ENCODE data around the gene SYAP1. TPM values are rescaled to one million over a fixed set of nuclear protein-coding genes. Genes with fewer than 3 reads are reported as not detected.

Gene SYAP1
- polyA plus RNA-seq, 1 donor from 2014 or later: 14.4 TPM

DNA sequence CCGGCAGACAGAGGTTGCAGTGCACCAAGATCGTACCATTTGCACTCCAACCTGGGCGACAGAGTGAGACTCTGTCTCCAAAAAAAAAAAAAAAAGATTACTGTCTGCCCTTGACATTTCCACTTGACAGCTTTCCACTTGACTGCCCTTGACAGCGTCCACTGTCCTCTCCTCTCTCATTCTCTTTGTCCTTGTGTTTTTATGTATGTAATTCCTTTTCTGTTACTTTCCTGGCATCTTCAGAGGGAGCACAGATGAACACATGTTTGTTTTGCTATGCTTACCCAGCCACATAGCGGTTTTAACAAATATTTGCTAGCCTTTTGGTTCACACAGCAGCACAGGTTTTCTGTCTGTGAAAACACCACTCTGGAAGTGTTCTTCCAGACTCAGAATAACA, 26.2 kb downstream of the SYAP1 start:
- H3K9me3 ChIP-seq (ENCODE audit: low read length): no peaks in the 10 kb centered on the region
- no peak overlapping the region for H3K4me3 ChIP-seq (ENCODE audit: low read length)
- no peaks in the 10 kb centered on the region for H4K20me1 ChIP-seq (ENCODE audit: insufficient read depth)
- H3F3A ChIP-seq (ENCODE audit: insufficient read depth, low read length, poor library complexity, severe bottlenecking): no peaks in the 10 kb centered on the region
- H3K4me2 ChIP-seq (ENCODE audit: low read length): no peak overlapping the region
- no peaks in the 10 kb centered on the region for H3K27me3 ChIP-seq (ENCODE audit: insufficient read depth, low read depth, low read length)
- no peak for TF ChIP-seq MXI1 (conservative IDR thresholded peaks at IDR 0.05; ENCODE audit: poor library complexity, severe bottlenecking)
- no peak for TF ChIP-seq EP300 (conservative IDR thresholded peaks at IDR 0.05; ENCODE audit: poor library complexity, severe bottlenecking)
- TF ChIP-seq, protein P1, sequence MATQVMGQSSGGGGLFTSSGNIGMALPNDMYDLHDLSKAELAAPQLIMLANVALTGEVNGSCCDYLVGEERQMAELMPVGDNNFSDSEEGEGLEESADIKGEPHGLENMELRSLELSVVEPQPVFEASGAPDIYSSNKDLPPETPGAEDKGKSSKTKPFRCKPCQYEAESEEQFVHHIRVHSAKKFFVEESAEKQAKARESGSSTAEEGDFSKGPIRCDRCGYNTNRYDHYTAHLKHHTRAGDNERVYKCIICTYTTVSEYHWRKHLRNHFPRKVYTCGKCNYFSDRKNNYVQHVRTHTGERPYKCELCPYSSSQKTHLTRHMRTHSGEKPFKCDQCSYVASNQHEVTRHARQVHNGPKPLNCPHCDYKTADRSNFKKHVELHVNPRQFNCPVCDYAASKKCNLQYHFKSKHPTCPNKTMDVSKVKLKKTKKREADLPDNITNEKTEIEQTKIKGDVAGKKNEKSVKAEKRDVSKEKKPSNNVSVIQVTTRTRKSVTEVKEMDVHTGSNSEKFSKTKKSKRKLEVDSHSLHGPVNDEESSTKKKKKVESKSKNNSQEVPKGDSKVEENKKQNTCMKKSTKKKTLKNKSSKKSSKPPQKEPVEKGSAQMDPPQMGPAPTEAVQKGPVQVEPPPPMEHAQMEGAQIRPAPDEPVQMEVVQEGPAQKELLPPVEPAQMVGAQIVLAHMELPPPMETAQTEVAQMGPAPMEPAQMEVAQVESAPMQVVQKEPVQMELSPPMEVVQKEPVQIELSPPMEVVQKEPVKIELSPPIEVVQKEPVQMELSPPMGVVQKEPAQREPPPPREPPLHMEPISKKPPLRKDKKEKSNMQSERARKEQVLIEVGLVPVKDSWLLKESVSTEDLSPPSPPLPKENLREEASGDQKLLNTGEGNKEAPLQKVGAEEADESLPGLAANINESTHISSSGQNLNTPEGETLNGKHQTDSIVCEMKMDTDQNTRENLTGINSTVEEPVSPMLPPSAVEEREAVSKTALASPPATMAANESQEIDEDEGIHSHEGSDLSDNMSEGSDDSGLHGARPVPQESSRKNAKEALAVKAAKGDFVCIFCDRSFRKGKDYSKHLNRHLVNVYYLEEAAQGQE (IDR thresholded peaks at IDR 0.05; ENCODE audit: borderline replicate concordance): no peak
- TF ChIP-seq SMC3 (conservative IDR thresholded peaks at IDR 0.05; ENCODE audit: poor library complexity): no peak
- no peak for TF ChIP-seq CTCF (IDR thresholded peaks at IDR 0.05; ENCODE audit: poor library complexity, severe bottlenecking)
- TF ChIP-seq POLR2AphosphoS5 (IDR thresholded peaks at IDR 0.05): no peak
- TF ChIP-seq RAD21 (conservative IDR thresholded peaks at IDR 0.05): no peak
- TF ChIP-seq TAF1 (IDR thresholded peaks at IDR 0.05; ENCODE audit: low read depth): no peak
- no peaks in the 10 kb centered on the region for H3K79me2 ChIP-seq (replicated peaks; ENCODE audit: insufficient read depth, low read length)
- no peak overlapping the region for H3K27ac ChIP-seq (ENCODE audit: low read length)
- no peaks in the 10 kb centered on the region for H3K9me2 ChIP-seq (ENCODE audit: insufficient read depth, low read length)
- H3K9ac ChIP-seq (ENCODE audit: low read length): no peak overlapping the region
- H2AFZ ChIP-seq (ENCODE audit: low read depth, low read length): no peak overlapping the region
- H3K36me3 ChIP-seq (ENCODE audit: insufficient read depth, low read length): no peaks in the 10 kb centered on the region

DNA sequence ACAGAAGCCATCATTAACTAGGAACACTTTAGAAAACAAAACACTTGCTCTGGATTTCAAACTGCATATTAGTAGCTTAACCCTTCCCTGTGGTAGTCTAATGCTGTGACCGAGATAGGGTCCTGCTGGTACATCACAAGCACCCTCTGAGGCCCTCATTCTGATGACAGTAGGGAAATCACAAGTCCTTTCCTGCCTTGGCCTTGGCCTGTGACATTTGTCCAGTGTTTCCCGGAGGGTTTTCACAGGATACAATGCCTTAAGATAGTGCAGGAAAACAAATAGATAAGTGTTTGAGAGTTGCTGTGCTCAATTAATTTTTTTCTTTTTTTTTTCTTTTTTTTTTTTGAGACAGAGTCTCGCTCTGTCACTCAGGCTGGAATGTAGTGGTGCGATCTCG, 29.0 kb downstream of the SYAP1 start:
- Histone ChIP-seq H3K9me2 (ENCODE audit: insufficient read depth, low read length) (no peaks in the 10 kb centered on the region), H3K27me3 (ENCODE audit: insufficient read depth, low read depth, low read length) (no peaks in the 10 kb centered on the region), H3K27ac (ENCODE audit: low read length) (no peak overlapping the region), H4K20me1 (ENCODE audit: insufficient read depth) (no peaks in the 10 kb centered on the region), H3K79me2 (replicated peaks; ENCODE audit: insufficient read depth, low read length) (no peaks in the 10 kb centered on the region), H3F3A (ENCODE audit: insufficient read depth, low read length, poor library complexity, severe bottlenecking) (no peaks in the 10 kb centered on the region), H3K36me3 (ENCODE audit: insufficient read depth, low read length) (no peaks in the 10 kb centered on the region), H3K9ac (ENCODE audit: low read length) (no peak overlapping the region), H3K4me2 (ENCODE audit: low read length) (no peak overlapping the region), H2AFZ (ENCODE audit: low read depth, low read length) (no peak overlapping the region), H3K9me3 (ENCODE audit: low read length) (no peaks in the 10 kb centered on the region), H3K4me3 (ENCODE audit: low read length) (no peak overlapping the region)
- TF ChIP-seq EP300 (conservative IDR thresholded peaks at IDR 0.05; ENCODE audit: poor library complexity, severe bottlenecking): no peak
- TF ChIP-seq EZH2 (IDR thresholded peaks at IDR 0.05; ENCODE audit: borderline replicate concordance, insufficient read depth, low read length, poor library complexity, severe bottlenecking): no peak
- no peak for TF ChIP-seq CTCF (IDR thresholded peaks at IDR 0.05; ENCODE audit: poor library complexity, severe bottlenecking)
- no peak for TF ChIP-seq MXI1 (conservative IDR thresholded peaks at IDR 0.05; ENCODE audit: poor library complexity, severe bottlenecking)
- TF ChIP-seq, protein P1 (IDR thresholded peaks at IDR 0.05; ENCODE audit: borderline replicate concordance): no peak
- TF ChIP-seq RAD21 (conservative IDR thresholded peaks at IDR 0.05): no peak
